Ovary (tissue), 3 donors: ENCODE data around the gene CCDC106.

Source experiments
- CTCF ChIP-seq, 3 donors: fragments of 450-650 bp in 2 of 3; fragments of 200-600 bp in 1 of 3; IDR thresholded peaks; one replicate each; pipeline versions ENCODE4 v1.5.1 to v1.8.0; 2016 to 2022; ENCODE audit warnings: antibody characterized with exemption in 3 of 3, mild to moderate bottlenecking in 1 of 3
- POLR2A ChIP-seq: fragments of 450-650 bp; IDR thresholded peaks from one replicate; pipeline ENCODE4 v1.6.1; 2017; ENCODE audit warnings: antibody characterized with exemption, mild to moderate bottlenecking, moderate library complexity
- donor health status: DM: no; HTN: no; CAD: no.

- TF ChIP-seq POLR2A (no peak), CTCF (IDR thresholded peaks at IDR 0.05) (no peak)
These were observed 13.8 kb downstream of the CCDC106 start for GRCh38 chr19:55661826-55662225.
